HEK293 (cell line): Measurements from ENCODE around the gene TTC31.

ENCODE experiments used
- CTCF ChIA-PET: fragments of 350-600 bp; formaldehyde crosslinking; extraction: SDS; loops from one replicate; lab custom pipeline; 2021; ENCODE audit warnings: antibody characterized with exemption; lab: Yijun Ruan, JAX
- POLR2A ChIA-PET: fragments of 300-600 bp; formaldehyde crosslinking; extraction: SDS; loops from one replicate; lab custom pipeline; 2020; ENCODE audit warnings: antibody characterized with exemption, inconsistent platforms; lab: Yijun Ruan, JAX
- H3K27ac ChIP-seq: fragments of 200-500 bp; sonication (Bioruptor generic); 2 replicates; pipeline ENCODE4 v1.5.1; 2014; ENCODE audit warnings: low read depth, low read length, control low read depth, inconsistent platforms; ENCODE audit errors: extremely low read depth
- H3K36me3 ChIP-seq, 2 experiments: fragments of 200-500 bp in 1 of 2; sonication (Bioruptor generic) in 1 of 2; 1 replicate in 1 of 2; 2 replicates in 1 of 2; pipeline ENCODE4 v1.5.1; 2014 to 2017; ENCODE audit warnings: inconsistent platforms in 2 of 2, low read length in 2 of 2; ENCODE audit not compliant: control insufficient read depth in 2 of 2, insufficient read depth in 1 of 2
- H3K4me1 ChIP-seq: fragments of 200-500 bp; sonication (Bioruptor generic); 2 replicates; pipeline ENCODE4 v1.5.1; 2014; ENCODE audit warnings: mild to moderate bottlenecking, low read length, inconsistent platforms; ENCODE audit not compliant: control insufficient read depth, insufficient read depth
- H3K4me3 ChIP-seq: 2 replicates; pipeline ENCODE4 v1.5.1; 2011; ENCODE audit warnings: low read depth, mild to moderate bottlenecking, control low read depth, low read length, moderate library complexity
- H3K9me3 ChIP-seq: fragments of 200-500 bp; sonication (Bioruptor generic); 2 replicates; pipeline ENCODE4 v1.5.1; 2014; ENCODE audit warnings: low read depth, low read length, inconsistent platforms; ENCODE audit not compliant: control insufficient read depth, insufficient read depth
- AEBP2 ChIP-seq: fragments of 450-650 bp; formaldehyde crosslinking; IDR thresholded peaks from 2 replicates; pipeline ENCODE4 v1.5.1; 2016; ENCODE audit warnings: missing biosample characterization, missing genetic modification characterization, borderline replicate concordance
- EGR2 ChIP-seq: fragments of 450-650 bp; formaldehyde crosslinking; IDR thresholded peaks from 2 replicates; pipeline ENCODE4 v1.5.1; 2016; ENCODE audit warnings: low read depth, missing biosample characterization, missing genetic modification characterization
- HOXA7 ChIP-seq: sonication (generic); formaldehyde crosslinking; IDR thresholded peaks from 2 replicates; pipeline ENCODE4 v1.8.1; 2022; ENCODE audit warnings: missing genetic modification reagents, borderline replicate concordance
- KLF7 ChIP-seq: fragments of 450-650 bp; formaldehyde crosslinking; IDR thresholded peaks from 2 replicates; pipeline ENCODE4 v1.5.1; 2016; ENCODE audit warnings: missing biosample characterization, missing genetic modification characterization, borderline replicate concordance
- KLF8 ChIP-seq: fragments of 450-650 bp; formaldehyde crosslinking; IDR thresholded peaks from 2 replicates; pipeline ENCODE4 v1.5.1; 2016; ENCODE audit warnings: missing biosample characterization, missing genetic modification characterization
- MZF1 ChIP-seq: fragments of 450-650 bp; formaldehyde crosslinking; IDR thresholded peaks from 2 replicates; pipeline ENCODE4 v1.5.1; 2017; ENCODE audit warnings: missing biosample characterization, missing genetic modification characterization, borderline replicate concordance
- SCRT1 ChIP-seq: fragments of 450-650 bp; formaldehyde crosslinking; IDR thresholded peaks from 2 replicates; pipeline ENCODE4 v1.5.1; 2016; ENCODE audit warnings: missing biosample characterization, missing genetic modification characterization, borderline replicate concordance
- SCRT2 ChIP-seq: fragments of 450-650 bp; formaldehyde crosslinking; IDR thresholded peaks from 2 replicates; pipeline ENCODE4 v1.5.1; 2016; ENCODE audit warnings: missing biosample characterization, missing genetic modification characterization
- YY2 ChIP-seq: fragments of 450-650 bp; formaldehyde crosslinking; IDR thresholded peaks from 2 replicates; pipeline ENCODE4 v1.5.1; 2016; ENCODE audit warnings: missing biosample characterization, missing genetic modification characterization
- ZBTB7A ChIP-seq: fragments of 450-650 bp; formaldehyde crosslinking; IDR thresholded peaks from 2 replicates; pipeline ENCODE4 v1.5.1; 2016; ENCODE audit warnings: low read depth, missing biosample characterization, missing genetic modification characterization
- ZNF114 ChIP-seq: fragments of 450-650 bp; formaldehyde crosslinking; IDR thresholded peaks from 2 replicates; pipeline ENCODE4 v1.5.0; 2017; ENCODE audit warnings: missing biosample characterization, missing genetic modification characterization
- ZNF16 ChIP-seq: fragments of 450-650 bp; formaldehyde crosslinking; IDR thresholded peaks from 2 replicates; pipeline ENCODE4 v1.5.1; 2016; ENCODE audit warnings: low read depth, missing biosample characterization, missing genetic modification characterization
- ZNF184 ChIP-seq: fragments of 450-650 bp; IDR thresholded peaks from 2 replicates; pipeline ENCODE4 v1.5.1; 2018; ENCODE audit warnings: missing biosample characterization, mild to moderate bottlenecking, missing genetic modification characterization
- ZNF19 ChIP-seq: fragments of 450-650 bp; formaldehyde crosslinking; IDR thresholded peaks from 2 replicates; pipeline ENCODE4; 2016; ENCODE audit warnings: missing biosample characterization, missing genetic modification characterization, low read depth
- ZNF214 ChIP-seq: fragments of 450-650 bp; formaldehyde crosslinking; IDR thresholded peaks from 2 replicates; pipeline ENCODE4 v1.5.1; 2017; ENCODE audit warnings: missing biosample characterization, mild to moderate bottlenecking, missing genetic modification characterization, borderline replicate concordance
- ZNF23 ChIP-seq: fragments of 450-650 bp; formaldehyde crosslinking; IDR thresholded peaks from 2 replicates; pipeline ENCODE4 v1.5.1; 2016; ENCODE audit warnings: missing biosample characterization, missing genetic modification characterization, borderline replicate concordance
- ZNF248 ChIP-seq: fragments of 450-650 bp; formaldehyde crosslinking; IDR thresholded peaks from 2 replicates; pipeline ENCODE4 v1.5.1; 2017; ENCODE audit warnings: missing biosample characterization, missing genetic modification characterization
- ZNF292 ChIP-seq: fragments of 450-650 bp; formaldehyde crosslinking; IDR thresholded peaks from 2 replicates; pipeline ENCODE4 v1.5.1; 2016; ENCODE audit warnings: low read depth, missing biosample characterization, missing genetic modification characterization, borderline replicate concordance
- ZNF324 ChIP-seq: fragments of 450-650 bp; formaldehyde crosslinking; IDR thresholded peaks from 2 replicates; pipeline ENCODE4 v1.5.1; 2016; ENCODE audit warnings: missing biosample characterization, missing genetic modification characterization
- ZNF398 ChIP-seq: fragments of 450-650 bp; formaldehyde crosslinking; IDR thresholded peaks from 2 replicates; pipeline ENCODE4 v1.5.1; 2017; ENCODE audit warnings: missing biosample characterization, missing genetic modification characterization
- ZNF623 ChIP-seq: fragments of 450-650 bp; formaldehyde crosslinking; IDR thresholded peaks from 2 replicates; pipeline ENCODE4 v1.5.1; 2016; ENCODE audit warnings: missing biosample characterization, missing genetic modification characterization
- ZNF629 ChIP-seq: fragments of 450-650 bp; formaldehyde crosslinking; IDR thresholded peaks from 2 replicates; pipeline ENCODE4 v1.5.1; 2017; ENCODE audit warnings: missing biosample characterization, missing genetic modification characterization
- ZNF654 ChIP-seq: fragments of 450-650 bp; formaldehyde crosslinking; IDR thresholded peaks from 2 replicates; pipeline ENCODE4 v1.5.1; 2016; ENCODE audit warnings: low read depth, missing biosample characterization, missing genetic modification characterization
- ZNF670 ChIP-seq: fragments of 450-650 bp; formaldehyde crosslinking; IDR thresholded peaks from 2 replicates; pipeline ENCODE4 v1.5.1; 2016; ENCODE audit warnings: missing biosample characterization, missing genetic modification characterization, low read depth
- ZNF776 ChIP-seq: fragments of 450-650 bp; formaldehyde crosslinking; IDR thresholded peaks from 2 replicates; pipeline ENCODE4 v1.5.0; 2017; ENCODE audit warnings: missing biosample characterization, missing genetic modification characterization, borderline replicate concordance

Gene TTC31

GRCh38 chr2:74537140-74537539 lies 54.3 kb downstream of the TTC31 start:
- H3K4me3 ChIP-seq = no peak overlapping the region
- peaks cover 0 to 24% of the 10 kb centered on the region in 2 experiments; a peak in 1 of 3 replicates for H3K36me3 ChIP-seq
- no peaks in the 10 kb centered on the region for H3K9me3 ChIP-seq
- H3K4me1 ChIP-seq = no peaks in the 10 kb centered on the region
- no peak for TF ChIP-seq YY2
- no peak for TF ChIP-seq MZF1
- no peak for TF ChIP-seq ZNF324 (tag by site-specific recombination)
- TF ChIP-seq EGR2 (tag by site-specific recombination) = no peak
- TF ChIP-seq ZBTB7A (tag by site-specific recombination) = no peak
- TF ChIP-seq SCRT2 = no peak
- no peak for TF ChIP-seq ZNF16 (tag by site-specific recombination)
- no peak for TF ChIP-seq ZNF776 (tag by site-specific recombination)
- TF ChIP-seq ZNF214 (tag by site-specific recombination) = no peak
- TF ChIP-seq KLF7 (tag by site-specific recombination) = no peak
- no peak for TF ChIP-seq HOXA7
- no peak for TF ChIP-seq ZNF184
- TF ChIP-seq ZNF19 (tag by site-specific recombination) = no peak
- no peak for TF ChIP-seq AEBP2 (tag by site-specific recombination)
- TF ChIP-seq, all 188 proteins: peak for 0
- POLR2A ChIA-PET = no interaction called here
- no peak overlapping the region for H3K27ac ChIP-seq
- CTCF ChIA-PET = no interaction called here

GRCh38 chr2:74538881-74539339 lies 56.0 kb downstream of the TTC31 start:
- Histone ChIP-seq H3K4me1 (no peaks in the 10 kb centered on the region), H3K4me3 (no peak overlapping the region), H3K27ac (no peak overlapping the region), H3K9me3 (no peaks in the 10 kb centered on the region), H3K36me3 (peaks cover 0 to 6% of the 10 kb centered on the region in 2 experiments; a peak in 1 of 3 replicates)
- no peak for TF ChIP-seq ZNF670 (tag by site-specific recombination)
- CTCF ChIA-PET = no interaction called here
- POLR2A ChIA-PET = no interaction called here

GRCh38 chr2:74540291-74540690 lies 57.4 kb downstream of the TTC31 start:
- H3K36me3 ChIP-seq = no peaks in the 10 kb centered on the region
- H3K27ac ChIP-seq = no peak overlapping the region
- ChIA-PET POLR2A (interaction anchor here (1.2 kb wide), 1 partner anchor 11 kb away, joined by 8 read pairs; the partner anchor contains the start of genes AUP1 and HTRA2), CTCF (no interaction called here)
- no peaks in the 10 kb centered on the region for H3K9me3 ChIP-seq
- no peak for TF ChIP-seq ZNF776 (tag by site-specific recombination)
- TF ChIP-seq ZNF23 = no peak
- TF ChIP-seq ZNF19 (tag by site-specific recombination) = no peak
- TF ChIP-seq ZNF629 = no peak
- TF ChIP-seq SCRT1 = no peak
- TF ChIP-seq ZNF623 (tag by site-specific recombination) = no peak
- no peak for TF ChIP-seq ZNF398 (tag by site-specific recombination)
- TF ChIP-seq ZNF654 (tag by site-specific recombination) = no peak
- no peak for TF ChIP-seq ZNF292 (tag by site-specific recombination)
- TF ChIP-seq ZNF114 (tag by site-specific recombination) = no peak
- no peak for TF ChIP-seq ZNF248 (tag by site-specific recombination)
- TF ChIP-seq KLF8 (tag by site-specific recombination) = no peak
- H3K4me3 ChIP-seq = no peak overlapping the region
- H3K4me1 ChIP-seq = no peaks in the 10 kb centered on the region
